ENCODE measurements around the gene DNM3. TPM values are rescaled to one million over a fixed set of nuclear protein-coding genes. Genes with fewer than 3 reads are reported as not detected.

DNM3 gene
- total and polyA plus RNA-seq, 2 of the 8 experiments (the other 6 are each of a cell fraction or from before 2014, with no cell fraction given), result 2.0 to 8.5 TPM

GRCh38 chr1:172431204-172431603 is 589.9 kb downstream of the DNM3 start:
- Histone ChIP-seq H3K14ac (ENCODE audit: insufficient read length) (no peak overlapping the region), H3K56ac (replicated peaks; ENCODE audit: insufficient read length, low read depth, low read length) (no peak overlapping the region), H4K20me1 (replicated peaks in 1 of 2; ENCODE audit: control insufficient read depth in 1 of 2, insufficient read depth in 2 of 2, low read length in 2 of 2) (no peaks in the 10 kb centered on the region), H3K4ac (replicated peaks; ENCODE audit: insufficient read length, low read depth, low read length) (no peak overlapping the region), H2AK5ac (ENCODE audit: low read depth, low read length) (no peak overlapping the region), H3K27ac (ENCODE audit: low read depth, low read length) (no peak overlapping the region), H3K9ac (replicated peaks in 1 of 4; ENCODE audit: extremely low read depth in 1 of 4, low read depth in 3 of 4, low read length in 3 of 4) (no peak overlapping the region), H2BK20ac (ENCODE audit: low read length) (no peak overlapping the region), H2BK15ac (ENCODE audit: low read length) (no peak overlapping the region), H2AFZ (ENCODE audit: low read length) (no peak overlapping the region), H3K79me1 (ENCODE audit: low read depth, low read length) (no peaks in the 10 kb centered on the region), H4K5ac (ENCODE audit: insufficient read length, low read depth, low read length) (no peak overlapping the region), H3K79me2 (ENCODE audit: control insufficient read depth in 1 of 2, insufficient read depth in 2 of 2, low read length in 2 of 2) (no peaks in the 10 kb centered on the region), H3K23ac (ENCODE audit: insufficient read length) (no peak overlapping the region), H3K4me3 (ENCODE audit: extremely low read depth in 1 of 4, insufficient read depth in 2 of 4, low read depth in 3 of 4, low read length in 4 of 4) (no peak overlapping the region), H3K4me2 (ENCODE audit: insufficient read depth in 1 of 2, low read depth in 2 of 2, low read length in 2 of 2) (0 out of 4 replicates have a peak overlapping the region, but pooled peaks of 1 of the 2 experiments have one; percentile 12), H3K36me3 (ENCODE audit: control insufficient read depth in 2 of 4, insufficient read depth in 4 of 4, low read length in 3 of 4) (no peaks in the 10 kb centered on the region), H3K18ac (ENCODE audit: extremely low read depth, low read length) (no peak overlapping the region), H2BK12ac (ENCODE audit: low read depth, low read length) (0 out of 2 replicates have a peak overlapping the region, but pooled peaks have one; percentile 42), H2BK120ac (replicated peaks; ENCODE audit: low read depth, low read length) (no peak overlapping the region), H4K91ac (replicated peaks; ENCODE audit: insufficient read length, low read length) (no peak overlapping the region), H3K9me3 (ENCODE audit: insufficient read depth in 2 of 2, low read depth in 1 of 2, low read length in 1 of 2) (no peaks in the 10 kb centered on the region), H4K8ac (ENCODE audit: extremely low read depth, insufficient read depth, low read length) (no peak overlapping the region), H3K4me1 (replicated peaks in 1 of 4; ENCODE audit: control insufficient read depth in 3 of 4, insufficient read depth in 4 of 4, low read length in 3 of 4) (peaks cover 0 to 5% (median 4%) of the 10 kb centered on the region in 4 experiments; a peak in 4 of 7 replicates), H3K23me2 (ENCODE audit: low read depth, low read length) (no peaks in the 10 kb centered on the region; the same call in 1 of the 2 replicates), H3K27me3 (replicated peaks in 1 of 4; ENCODE audit: control insufficient read depth in 3 of 4, extremely low read depth in 1 of 4, insufficient read depth in 3 of 4, low read length in 3 of 4) (no peaks in the 10 kb centered on the region), H2BK5ac (ENCODE audit: low read depth, low read length) (0 out of 2 replicates have a peak overlapping the region, but pooled peaks have one; percentile 61)
- CTCF ChIA-PET (ENCODE audit: partially characterized antibody), result interaction anchor here (0.6 to 3.7 kb wide), 9 partner anchors 10 to 446 kb away, joined by 3 to 11 read pairs (median 4); no protein-coding TSS in a partner anchor
- DNase-seq (ENCODE audit: low read depth in 1 of 2, low spot score in 2 of 2), result no peak
- FAIRE-seq, result no peak
- TF ChIP-seq NRF1 (IDR thresholded peaks at IDR 0.05; ENCODE audit: low read depth, low read length), result no peak
- no peak for TF ChIP-seq E2F6 (IDR thresholded peaks at IDR 0.05)
- no peak for TF ChIP-seq KDM5A (IDR thresholded peaks at IDR 0.05; ENCODE audit: low read length)
- 98% methylated on average over 2 of the region's 2 CpGs; no CpG with 5 or more reads in 1 of the 2 experiments for WGBS, 2 experiments (ENCODE audit: extremely low coverage in 1 of 2, insufficient coverage in 1 of 2, insufficient read length in 1 of 2, insufficient replicate concordance in 2 of 2, low coverage in 1 of 2, low lambda C conversion rate in 2 of 2, missing lambda C conversion rate in 1 of 2)
- POLR2A ChIA-PET (ENCODE audit: partially characterized antibody), result interaction anchor here (1.9 kb wide), 1 partner anchor 21 kb away, joined by 4 read pairs; no protein-coding TSS in a partner anchor

Measured in H1 (cell line).